Heart right ventricle (tissue), 16 donors: ENCODE results near the gene USP22. TPM values are rescaled to one million over a fixed set of nuclear protein-coding genes. Genes with fewer than 3 reads are reported as not detected.

Experiments used
- ATAC-seq, 8 donors: fragments of 200-7000 bp; cut with Tn5 transposase; one replicate each; pipeline ENCODE4 v1.9.1; 2020; ENCODE audit warnings: mild to moderate bottlenecking in 8 of 8, moderate library complexity in 8 of 8, moderate number of reproducible peaks in 1 of 8
- DNase-seq, 2 donors: peaks; one replicate each; pipeline ENCODE4 v3.0.0-alpha.2; 2020
- H3K27ac ChIP-seq, 10 donors: fragments of 200-600 bp; sonication (generic) in 2 of 10; one replicate each; pipeline versions ENCODE4 v1.5.0 to v1.8.0; 2020 to 2022; ENCODE audit warnings: mild to moderate bottlenecking in 3 of 10
- H3K27me3 ChIP-seq, 7 donors: fragments of 200-600 bp; one replicate each; pipeline ENCODE4 v1.8.0; 2021 to 2022; ENCODE audit warnings: mild to moderate bottlenecking in 2 of 7
- H3K36me3 ChIP-seq, 9 donors: fragments of 200-600 bp; sonication (generic) in 1 of 9; one replicate each; pipeline versions ENCODE4 v1.5.0 to v1.8.0; 2020 to 2022; ENCODE audit warnings: mild to moderate bottlenecking in 2 of 9
- H3K4me1 ChIP-seq, 9 donors: fragments of 200-600 bp; sonication (generic) in 1 of 9; one replicate each; pipeline versions ENCODE4 v1.5.0 to v1.8.0; 2020 to 2022; ENCODE audit warnings: mild to moderate bottlenecking in 4 of 9
- H3K4me3 ChIP-seq, 10 donors: fragments of 200-600 bp; sonication (generic) in 2 of 10; one replicate each; pipeline versions ENCODE4 v1.5.0 to v1.8.0; 2020 to 2022; ENCODE audit warnings: mild to moderate bottlenecking in 7 of 10, moderate library complexity in 2 of 10
- H3K9me3 ChIP-seq, 11 donors: fragments of 200-600 bp in 10 of 11; sonication (generic) in 2 of 11; one replicate each; pipeline versions ENCODE4 v1.5.0 to v1.8.0; 2013 to 2022; ENCODE audit warnings: mild to moderate bottlenecking in 2 of 11, control low read depth in 1 of 11, moderate library complexity in 1 of 11
- WGBS, 2 donors: extraction: QIAGEN DNeasy Blood & Tissue Kit; methylation state at CpG; one replicate each; pipeline ENCODE4 v1.1.7; 2013; ENCODE audit warnings: inconsistent platforms in 1 of 2; 5-methylcytosine and 5-hydroxymethylcytosine counted together
- intact Hi-C, 10 donors: fragments of 100-400 bp; cut with DNase I; formaldehyde crosslinking; loops; one replicate each; pipeline versions ENCODE4 v1.11.1 to v1.14.2; 2022
- polyA plus RNA-seq, 2 donors: library from polyadenylated mRNA; stranded (reverse); fragments of 200-250 nt; gene quantifications; one replicate each; pipeline ENCODE4 v1.2.3, GENCODE V29; 2013
- total RNA-seq, 10 donors: library from RNA; stranded (reverse); fragmentation: NEBNext Ultra II Directional in 3 of 10; extraction: Animal tissue kit (Norgen Biotek cat#: 25700) in 3 of 10; gene quantifications; one replicate each; pipeline versions ENCODE4 v1.2.1 to v1.2.4, GENCODE V29; 2021 to 2023
- TF ChIP-seq, protein P1 (sequence below), 9 donors: fragments of 200-600 bp; sonication (generic) in 2 of 9; IDR thresholded peaks; one replicate each; pipeline versions ENCODE4 v1.5.0 to v1.8.0; 2021 to 2022; ENCODE audit warnings: antibody characterized with exemption in 9 of 9, mild to moderate bottlenecking in 5 of 9, moderate library complexity in 1 of 9
- donor health status: Arrhythmogenic right ventricular cardiomyopathy.
- donor health status: ischemic (EF 13 %, LVEDD 7.1; RV severe dilation, severe dysfunction).
- donor health status: healthy with polysubstance abuse.
- donor health status: DM: no; HTN: yes; CAD: no.
- donor health status: DM: no; HTN: no; CAD: no.
- donor health status: ischemic (EF 25% LVEDD 6.9; RV normal size, moderate dysfunction).
- donor health status: ischemic (EF 25% LVEDD 5.7; RV mildly dilated, moderate dysfunction).
- donor health status: healthy.
- donor health status: DM: yes; HTN: yes; CAD: no.
- donor health status: Ischemic cardiomyopathy.
- donor health status: ischemic (EF 35%, LVEDD 5.7; RV mildly dilated, moderate dysfunction).
- donor health status: nonischemic (EF 11% LVEDD 7.7; RV severe dilation, severe dysfunction).
- donor health status: DM: yes; HTN: yes; CAD: no.
- donor health status: PGD.
- donor health status: ischemic (EF 29% LVEDD 5.4; RV normal size, mild dysfunction).
- donor health status: nonischemic (EF 23%, LVEDD 6.1; RV moderate dilation, normal function).

Gene USP22
- total and polyA plus RNA-seq, 12 donors = 26.6 to 218 (median 173) TPM

DNA sequence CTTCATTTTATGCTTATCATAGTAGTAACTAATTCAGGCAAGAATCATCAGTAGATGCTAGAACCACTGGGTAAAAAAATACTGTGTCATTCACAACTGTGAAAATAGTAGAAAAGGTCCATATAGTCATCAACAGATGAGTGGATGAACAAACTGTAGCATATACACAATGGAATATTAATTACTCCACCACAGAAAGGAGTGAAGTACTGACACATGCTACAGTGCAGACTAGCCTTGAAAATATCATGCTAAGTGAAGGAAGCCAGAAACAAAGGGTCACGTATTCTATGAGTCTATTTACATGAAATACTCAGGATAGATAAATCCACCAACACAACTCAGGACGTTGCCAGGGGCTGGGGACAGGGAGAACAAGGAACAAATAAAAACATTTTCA is 13.3 kb downstream of the USP22 start:
- TF ChIP-seq, protein P1, sequence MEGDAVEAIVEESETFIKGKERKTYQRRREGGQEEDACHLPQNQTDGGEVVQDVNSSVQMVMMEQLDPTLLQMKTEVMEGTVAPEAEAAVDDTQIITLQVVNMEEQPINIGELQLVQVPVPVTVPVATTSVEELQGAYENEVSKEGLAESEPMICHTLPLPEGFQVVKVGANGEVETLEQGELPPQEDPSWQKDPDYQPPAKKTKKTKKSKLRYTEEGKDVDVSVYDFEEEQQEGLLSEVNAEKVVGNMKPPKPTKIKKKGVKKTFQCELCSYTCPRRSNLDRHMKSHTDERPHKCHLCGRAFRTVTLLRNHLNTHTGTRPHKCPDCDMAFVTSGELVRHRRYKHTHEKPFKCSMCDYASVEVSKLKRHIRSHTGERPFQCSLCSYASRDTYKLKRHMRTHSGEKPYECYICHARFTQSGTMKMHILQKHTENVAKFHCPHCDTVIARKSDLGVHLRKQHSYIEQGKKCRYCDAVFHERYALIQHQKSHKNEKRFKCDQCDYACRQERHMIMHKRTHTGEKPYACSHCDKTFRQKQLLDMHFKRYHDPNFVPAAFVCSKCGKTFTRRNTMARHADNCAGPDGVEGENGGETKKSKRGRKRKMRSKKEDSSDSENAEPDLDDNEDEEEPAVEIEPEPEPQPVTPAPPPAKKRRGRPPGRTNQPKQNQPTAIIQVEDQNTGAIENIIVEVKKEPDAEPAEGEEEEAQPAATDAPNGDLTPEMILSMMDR (IDR thresholded peaks at IDR 0.05) = no peak
- intact Hi-C loops = loop anchor here in 1 of 10 donors (10.0 kb wide), 2 partner anchors 55 to 175 kb away; no protein-coding TSS in a partner anchor

GRCh38 chr17:21029036-21029435 is 13.8 kb downstream of the USP22 start:
- no peak for DNase-seq
- ATAC-seq = peak in 2 of 8 donors; percentile 26 to 62
- TF ChIP-seq, protein P1 (IDR thresholded peaks at IDR 0.05) = no peak
- intact Hi-C loops = loop anchor here in 1 of 10 donors (10.0 kb wide), 2 partner anchors 56 to 176 kb away; no protein-coding TSS in a partner anchor
- no peaks in the 10 kb centered on the region for H3K9me3 ChIP-seq
- H3K36me3 ChIP-seq = peaks cover 0 to 54% (median 30%) of the 10 kb centered on the region in 9 donors
- no peaks in the 10 kb centered on the region for H3K27me3 ChIP-seq
- 30 to 43% methylated on average over 7 of the region's 7 CpGs for WGBS, 2 donors
- H3K4me1 ChIP-seq = peaks cover 18 to 83% (median 68%) of the 10 kb centered on the region in 9 donors
- H3K27ac ChIP-seq = peak overlapping the region in 2 of 10 donors; percentile 13 to 51
- H3K4me3 ChIP-seq = no peak overlapping the region

More for the DNA sequence above, 13.3 kb downstream of the USP22 start:
- Histone ChIP-seq H3K4me3 (no peak overlapping the region), H3K4me1 (peaks cover 22 to 83% (median 70%) of the 10 kb centered on the region in 9 donors), H3K27ac (peak overlapping the region in 2 of 10 donors; percentile 13 to 51), H3K36me3 (peaks cover 0 to 49% (median 30%) of the 10 kb centered on the region in 9 donors), H3K9me3 (no peaks in the 10 kb centered on the region), H3K27me3 (no peaks in the 10 kb centered on the region)
- 9 to 19% methylated on average over 2 of the region's 2 CpGs for WGBS, 2 donors
- ATAC-seq (no peak), DNase-seq (no peak)

GRCh38 chr17:21028192-21028591 is 14.6 kb downstream of the USP22 start:
- H3K27me3 ChIP-seq = no peaks in the 10 kb centered on the region
- H3K4me3 ChIP-seq = no peak overlapping the region
- 52 to 66% methylated on average over 13 of the region's 13 CpGs for WGBS, 2 donors
- intact Hi-C loops = loop anchor here in 1 of 10 donors (10.0 kb wide), 2 partner anchors 57 to 177 kb away; no protein-coding TSS in a partner anchor
- TF ChIP-seq, protein P1 (IDR thresholded peaks at IDR 0.05) = no peak
- H3K4me1 ChIP-seq = peaks cover 18 to 83% (median 66%) of the 10 kb centered on the region in 9 donors
- no peaks in the 10 kb centered on the region for H3K9me3 ChIP-seq
- H3K36me3 ChIP-seq = peaks cover 0 to 63% (median 30%) of the 10 kb centered on the region in 9 donors
- DNase-seq = no peak
- H3K27ac ChIP-seq = peak overlapping the region in 2 of 10 donors; percentile 13 to 16
- ATAC-seq = no peak

DNA sequence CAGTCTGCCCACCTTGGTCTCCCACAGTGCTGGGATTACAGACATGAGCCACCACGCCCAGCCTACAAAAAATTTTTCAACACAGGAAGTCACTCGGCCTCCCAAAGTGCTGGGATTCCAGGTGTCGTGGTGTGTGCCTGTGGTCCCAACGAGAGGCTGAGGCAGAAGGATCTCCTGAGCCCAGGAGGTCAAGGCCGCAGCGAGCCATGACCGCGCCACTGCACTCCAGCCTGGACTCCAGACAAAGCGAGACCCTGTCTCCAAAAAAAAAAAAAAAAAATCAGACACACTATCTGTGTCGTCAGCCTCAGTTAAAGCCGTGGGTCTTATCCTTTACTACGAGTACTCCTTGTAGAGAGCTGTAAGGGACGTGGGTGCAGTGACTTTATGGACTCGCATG is 15.8 kb downstream of the USP22 start:
- TF ChIP-seq, protein P1 (IDR thresholded peaks at IDR 0.05) = no peak
- no peak for DNase-seq
- intact Hi-C loops = loop anchor here in 1 of 10 donors (10.0 kb wide), 2 partner anchors 58 to 178 kb away; no protein-coding TSS in a partner anchor
- H3K9me3 ChIP-seq = no peaks in the 10 kb centered on the region
- H3K27me3 ChIP-seq = no peaks in the 10 kb centered on the region
- no peak overlapping the region for H3K4me3 ChIP-seq
- peaks cover 0 to 68% (median 30%) of the 10 kb centered on the region in 9 donors for H3K36me3 ChIP-seq
- ATAC-seq = no peak
- H3K27ac ChIP-seq = no peak overlapping the region
- WGBS, 2 donors = 78% methylated on average over 14 of the region's 14 CpGs
- H3K4me1 ChIP-seq = peaks cover 13 to 82% (median 54%) of the 10 kb centered on the region in 9 donors
